Mammary epithelial cell (primary cell): ENCODE measurements around the gene GNAL.

Experiments
- CTCF ChIP-seq, 2 donors: IDR thresholded peaks in 1 of 2; conservative IDR thresholded peaks in 1 of 2; 2 replicates each; pipeline ENCODE4 v1.5.1; 2011 to 2012; ENCODE audit warnings: inconsistent platforms in 2 of 2, low read length in 2 of 2, mild to moderate bottlenecking in 2 of 2, control low read depth in 1 of 2, low read depth in 1 of 2; ENCODE audit not compliant: insufficient read depth in 1 of 2; ENCODE audit errors: extremely low read depth in 1 of 2
- EZH2 ChIP-seq: IDR thresholded peaks from 2 replicates; pipeline ENCODE4 v1.6.1; 2012; ENCODE audit warnings: low read length, inconsistent platforms, borderline replicate concordance

- TF ChIP-seq EZH2: no peak
- no peak for TF ChIP-seq CTCF (conservative IDR thresholded peaks at IDR 0.05 in 1 of 2, IDR thresholded peaks at IDR 0.05 in 1 of 2; ENCODE audit: extremely low read depth in 1 of 2, insufficient read depth in 1 of 2, low read depth in 1 of 2, low read length in 2 of 2)
Observed at GRCh38 chr18:11726556-11726955, 37.5 kb downstream of the GNAL start.
